Vagina (tissue), 2 donors: ENCODE data around the gene ZNF629.
"Not testable (repeated sequence)": the region's sequence is repeated elsewhere in the genome, so short reads cannot be mapped to it uniquely, and the experiment has no call there.

ENCODE experiments used
- POLR2A ChIP-seq, 2 donors: fragments of 450-650 bp; IDR thresholded peaks; one replicate each; pipeline ENCODE4 v1.6.1; 2017; ENCODE audit warnings: antibody characterized with exemption in 2 of 2, mild to moderate bottlenecking in 2 of 2, moderate library complexity in 2 of 2
- POLR2AphosphoS5 ChIP-seq, 2 donors: sonication (generic); formaldehyde crosslinking; IDR thresholded peaks; one replicate each; pipeline ENCODE4 v1.9.0; 2017; ENCODE audit warnings: antibody characterized with exemption in 2 of 2, mild to moderate bottlenecking in 2 of 2, low read depth in 1 of 2; ENCODE audit not compliant: insufficient read depth in 1 of 2
- TF ChIP-seq, protein P1 (sequence below), 3 experiments: fragments of 450-650 bp in 2 of 3; fragments of 200-600 bp in 1 of 3; sonication (generic) in 1 of 3; IDR thresholded peaks; one replicate each; pipeline ENCODE4 v1.5.1; 2017 to 2019; ENCODE audit warnings: antibody characterized with exemption in 3 of 3, mild to moderate bottlenecking in 2 of 3, moderate library complexity in 2 of 3

GRCh38 chr16:30809675-30810074 is 22.7 kb upstream of the ZNF629 start:
- TF ChIP-seq, protein P1, sequence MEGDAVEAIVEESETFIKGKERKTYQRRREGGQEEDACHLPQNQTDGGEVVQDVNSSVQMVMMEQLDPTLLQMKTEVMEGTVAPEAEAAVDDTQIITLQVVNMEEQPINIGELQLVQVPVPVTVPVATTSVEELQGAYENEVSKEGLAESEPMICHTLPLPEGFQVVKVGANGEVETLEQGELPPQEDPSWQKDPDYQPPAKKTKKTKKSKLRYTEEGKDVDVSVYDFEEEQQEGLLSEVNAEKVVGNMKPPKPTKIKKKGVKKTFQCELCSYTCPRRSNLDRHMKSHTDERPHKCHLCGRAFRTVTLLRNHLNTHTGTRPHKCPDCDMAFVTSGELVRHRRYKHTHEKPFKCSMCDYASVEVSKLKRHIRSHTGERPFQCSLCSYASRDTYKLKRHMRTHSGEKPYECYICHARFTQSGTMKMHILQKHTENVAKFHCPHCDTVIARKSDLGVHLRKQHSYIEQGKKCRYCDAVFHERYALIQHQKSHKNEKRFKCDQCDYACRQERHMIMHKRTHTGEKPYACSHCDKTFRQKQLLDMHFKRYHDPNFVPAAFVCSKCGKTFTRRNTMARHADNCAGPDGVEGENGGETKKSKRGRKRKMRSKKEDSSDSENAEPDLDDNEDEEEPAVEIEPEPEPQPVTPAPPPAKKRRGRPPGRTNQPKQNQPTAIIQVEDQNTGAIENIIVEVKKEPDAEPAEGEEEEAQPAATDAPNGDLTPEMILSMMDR (IDR thresholded peaks at IDR 0.05) = not testable (repeated sequence)
- TF ChIP-seq POLR2A (IDR thresholded peaks at IDR 0.05); POLR2AphosphoS5 (IDR thresholded peaks at IDR 0.05; ENCODE audit: insufficient read depth in 1 of 2, low read depth in 1 of 2): not testable (repeated sequence)
